Stimulated activated naive CD8-positive, alpha-beta T cell treated with anti-CD3 and anti-CD28 coated beads, Interleukin-15, Interleukin-2, amounts not matched to agents 100 ng/mL and 50 ng/mL, for 24 hours (primary cell): ENCODE measurements around the gene ZC3H12C.

ENCODE experiments used
- H3K27ac Mint-ChIP-seq: one replicate; pipeline ENCODE4 v1.8.0; 2021; ENCODE audit warnings: mild to moderate bottlenecking, mixed read lengths
- H3K27me3 Mint-ChIP-seq: one replicate; pipeline ENCODE4 v1.8.0; 2021; ENCODE audit warnings: mixed read lengths
- H3K36me3 Mint-ChIP-seq: one replicate; pipeline ENCODE4 v1.8.0; 2021; ENCODE audit warnings: low read depth, mixed read lengths
- H3K4me1 Mint-ChIP-seq: one replicate; pipeline ENCODE4 v1.8.0; 2021; ENCODE audit warnings: low read depth, mixed read lengths
- H3K4me3 Mint-ChIP-seq: one replicate; pipeline ENCODE4 v1.8.0; 2021; ENCODE audit warnings: mild to moderate bottlenecking, mixed read lengths
- H3K9me3 Mint-ChIP-seq: one replicate; pipeline ENCODE4 v1.8.0; 2021; ENCODE audit warnings: mixed read lengths

ZC3H12C gene

GRCh38 chr11:110106713-110107274 is 13.6 kb downstream of the ZC3H12C start:
- peaks cover 4% of the 10 kb centered on the region for H3K9me3 Mint-ChIP-seq
- no peak overlapping the region for H3K27ac Mint-ChIP-seq
- H3K4me1 Mint-ChIP-seq, result no peaks in the 10 kb centered on the region
- H3K36me3 Mint-ChIP-seq, result no peaks in the 10 kb centered on the region
- H3K4me3 Mint-ChIP-seq, result no peak overlapping the region
- peaks cover 4% of the 10 kb centered on the region for H3K27me3 Mint-ChIP-seq

- no peak overlapping the region for H3K27ac Mint-ChIP-seq
- H3K27me3 Mint-ChIP-seq, result peaks cover 8% of the 10 kb centered on the region
- H3K9me3 Mint-ChIP-seq, result peaks cover 4% of the 10 kb centered on the region
- H3K4me3 Mint-ChIP-seq, result no peak overlapping the region
- no peaks in the 10 kb centered on the region for H3K4me1 Mint-ChIP-seq
- H3K36me3 Mint-ChIP-seq, result no peaks in the 10 kb centered on the region
Measured at GRCh38 chr11:110110854-110111253, 17.7 kb downstream of the ZC3H12C start.

GRCh38 chr11:110112457-110112856 is 19.3 kb downstream of the ZC3H12C start:
- Mint-ChIP-seq H3K9me3 (peaks cover 4% of the 10 kb centered on the region), H3K27ac (no peak overlapping the region), H3K36me3 (no peaks in the 10 kb centered on the region), H3K4me3 (no peak overlapping the region), H3K4me1 (no peaks in the 10 kb centered on the region), H3K27me3 (peaks cover 8% of the 10 kb centered on the region)

GRCh38 chr11:110113505-110113904 is 20.3 kb downstream of the ZC3H12C start:
- Mint-ChIP-seq H3K27me3 (peaks cover 6% of the 10 kb centered on the region), H3K27ac (no peak overlapping the region), H3K4me3 (no peak overlapping the region), H3K9me3 (peaks cover 2% of the 10 kb centered on the region), H3K4me1 (no peaks in the 10 kb centered on the region), H3K36me3 (no peaks in the 10 kb centered on the region)

GRCh38 chr11:110113973-110114372 is 20.8 kb downstream of the ZC3H12C start:
- no peak overlapping the region for H3K4me3 Mint-ChIP-seq
- no peaks in the 10 kb centered on the region for H3K4me1 Mint-ChIP-seq

GRCh38 chr11:110119317-110119716 is 26.1 kb downstream of the ZC3H12C start:
- H3K9me3 Mint-ChIP-seq, result no peaks in the 10 kb centered on the region
- H3K36me3 Mint-ChIP-seq, result no peaks in the 10 kb centered on the region
- H3K27me3 Mint-ChIP-seq, result peaks cover 4% of the 10 kb centered on the region
- H3K4me1 Mint-ChIP-seq, result no peaks in the 10 kb centered on the region
- no peak overlapping the region for H3K27ac Mint-ChIP-seq
- no peak overlapping the region for H3K4me3 Mint-ChIP-seq

More at GRCh38 chr11:110113973-110114372, 20.8 kb downstream of the ZC3H12C start:
- Mint-ChIP-seq H3K27ac (no peak overlapping the region), H3K9me3 (no peaks in the 10 kb centered on the region), H3K36me3 (no peaks in the 10 kb centered on the region), H3K27me3 (peaks cover 3% of the 10 kb centered on the region)

- Mint-ChIP-seq H3K9me3 (no peaks in the 10 kb centered on the region), H3K27me3 (peaks cover 4% of the 10 kb centered on the region), H3K36me3 (no peaks in the 10 kb centered on the region), H3K4me3 (no peak overlapping the region), H3K4me1 (no peaks in the 10 kb centered on the region), H3K27ac (no peak overlapping the region)
Measured at GRCh38 chr11:110121204-110121603, 28.0 kb downstream of the ZC3H12C start.

GRCh38 chr11:110123003-110123402 is 29.8 kb downstream of the ZC3H12C start:
- no peaks in the 10 kb centered on the region for H3K4me1 Mint-ChIP-seq
- H3K4me3 Mint-ChIP-seq, result no peak overlapping the region
- H3K27me3 Mint-ChIP-seq, result peaks cover 4% of the 10 kb centered on the region
- H3K27ac Mint-ChIP-seq, result no peak overlapping the region
- no peaks in the 10 kb centered on the region for H3K36me3 Mint-ChIP-seq
- H3K9me3 Mint-ChIP-seq, result no peaks in the 10 kb centered on the region

GRCh38 chr11:110124605-110125004 is 31.4 kb downstream of the ZC3H12C start:
- H3K27ac Mint-ChIP-seq, result no peak overlapping the region
- H3K9me3 Mint-ChIP-seq, result no peaks in the 10 kb centered on the region
- no peak overlapping the region for H3K4me3 Mint-ChIP-seq
- H3K4me1 Mint-ChIP-seq, result no peaks in the 10 kb centered on the region
- no peaks in the 10 kb centered on the region for H3K27me3 Mint-ChIP-seq
- H3K36me3 Mint-ChIP-seq, result no peaks in the 10 kb centered on the region

- no peak overlapping the region for H3K27ac Mint-ChIP-seq
Measured at GRCh38 chr11:110125632-110126031, 32.4 kb downstream of the ZC3H12C start.

GRCh38 chr11:110126936-110127335 is 33.7 kb downstream of the ZC3H12C start:
- no peak overlapping the region for H3K27ac Mint-ChIP-seq
- peaks cover 6% of the 10 kb centered on the region for H3K27me3 Mint-ChIP-seq
- H3K36me3 Mint-ChIP-seq, result no peaks in the 10 kb centered on the region
- no peaks in the 10 kb centered on the region for H3K4me1 Mint-ChIP-seq
- H3K9me3 Mint-ChIP-seq, result no peaks in the 10 kb centered on the region
- H3K4me3 Mint-ChIP-seq, result no peak overlapping the region

More at GRCh38 chr11:110125632-110126031, 32.4 kb downstream of the ZC3H12C start:
- no peak overlapping the region for H3K4me3 Mint-ChIP-seq
- no peaks in the 10 kb centered on the region for H3K36me3 Mint-ChIP-seq
- H3K9me3 Mint-ChIP-seq, result no peaks in the 10 kb centered on the region
- no peaks in the 10 kb centered on the region for H3K27me3 Mint-ChIP-seq
- H3K4me1 Mint-ChIP-seq, result no peaks in the 10 kb centered on the region

GRCh38 chr11:110128161-110128560 is 35.0 kb downstream of the ZC3H12C start:
- no peaks in the 10 kb centered on the region for H3K4me1 Mint-ChIP-seq

GRCh38 chr11:110130642-110131238 is 37.5 kb downstream of the ZC3H12C start:
- Mint-ChIP-seq H3K4me1 (no peaks in the 10 kb centered on the region), H3K27ac (no peak overlapping the region), H3K9me3 (no peaks in the 10 kb centered on the region), H3K27me3 (peaks cover 6% of the 10 kb centered on the region), H3K36me3 (no peaks in the 10 kb centered on the region), H3K4me3 (no peak overlapping the region)

More at GRCh38 chr11:110128161-110128560, 35.0 kb downstream of the ZC3H12C start:
- H3K36me3 Mint-ChIP-seq, result no peaks in the 10 kb centered on the region
- H3K9me3 Mint-ChIP-seq, result no peaks in the 10 kb centered on the region
- H3K27ac Mint-ChIP-seq, result no peak overlapping the region
- peaks cover 6% of the 10 kb centered on the region for H3K27me3 Mint-ChIP-seq
- no peak overlapping the region for H3K4me3 Mint-ChIP-seq

- Mint-ChIP-seq H3K27ac (no peak overlapping the region), H3K4me3 (no peak overlapping the region), H3K4me1 (no peaks in the 10 kb centered on the region), H3K36me3 (no peaks in the 10 kb centered on the region), H3K9me3 (no peaks in the 10 kb centered on the region), H3K27me3 (peaks cover 6% of the 10 kb centered on the region)
Measured at GRCh38 chr11:110131386-110132123, 38.4 kb downstream of the ZC3H12C start.

- H3K4me3 Mint-ChIP-seq, result no peak overlapping the region
- H3K9me3 Mint-ChIP-seq, result no peaks in the 10 kb centered on the region
- H3K4me1 Mint-ChIP-seq, result no peaks in the 10 kb centered on the region
- H3K27me3 Mint-ChIP-seq, result peaks cover 6% of the 10 kb centered on the region
- H3K36me3 Mint-ChIP-seq, result no peaks in the 10 kb centered on the region
- H3K27ac Mint-ChIP-seq, result no peak overlapping the region
Measured at GRCh38 chr11:110133160-110133559, 40.0 kb downstream of the ZC3H12C start.
